GM19372 (cell line): Measurements from ENCODE around the gene MRM3.
"Not testable (repeated sequence)": the region's sequence is repeated elsewhere in the genome, so short reads cannot be mapped to it uniquely, and the experiment has no call there.

Experiments used
- ATAC-seq: cut with Tn5 transposase; IDR thresholded peaks from one replicate; pipeline ENCODE4 v1.9.1; 2021; ENCODE audit warnings: mild to moderate bottlenecking, low read depth, moderate library complexity; ENCODE audit not compliant: unreplicated experiment

The MRM3 gene

DNA sequence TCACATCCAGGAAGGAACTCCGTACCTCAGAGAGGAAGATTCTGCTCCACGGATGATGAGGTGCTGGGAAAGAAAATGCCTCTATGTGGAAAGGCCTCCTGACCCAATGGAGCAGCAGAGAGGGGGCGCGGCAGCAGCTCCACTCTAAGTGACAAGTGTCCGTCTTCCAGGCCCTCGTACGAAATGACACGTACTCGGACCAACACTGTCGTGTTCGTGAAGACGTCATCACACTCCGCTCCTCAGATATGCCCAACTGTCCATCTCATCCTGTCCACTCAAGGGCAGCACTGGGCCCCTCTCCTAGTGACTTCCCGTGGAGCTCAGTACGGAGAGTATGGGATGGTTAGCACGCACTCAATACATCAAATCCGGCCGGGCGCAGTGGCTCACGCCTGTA, 32.2 kb downstream of the MRM3 start:
- no peak for ATAC-seq

DNA sequence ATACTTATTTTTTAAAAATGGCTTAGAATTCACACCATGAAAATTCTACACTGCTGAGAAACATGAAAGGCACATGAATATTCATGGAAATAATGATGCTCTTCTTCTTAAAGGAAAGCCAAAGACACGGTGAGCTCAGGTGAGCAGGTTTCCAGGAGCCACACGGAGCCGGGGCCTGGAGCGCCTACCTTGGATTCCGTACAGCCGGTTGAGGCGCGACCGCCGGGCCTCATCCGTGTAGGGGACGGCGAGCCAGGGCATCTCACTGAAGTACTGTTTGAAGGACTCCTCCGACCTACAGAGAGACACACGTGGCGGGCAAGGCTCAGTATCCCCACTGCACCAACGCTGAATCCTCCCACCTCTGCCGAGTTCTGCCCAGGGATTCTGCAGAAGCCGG, 37.1 kb downstream of the MRM3 start:
- no peak for ATAC-seq

DNA sequence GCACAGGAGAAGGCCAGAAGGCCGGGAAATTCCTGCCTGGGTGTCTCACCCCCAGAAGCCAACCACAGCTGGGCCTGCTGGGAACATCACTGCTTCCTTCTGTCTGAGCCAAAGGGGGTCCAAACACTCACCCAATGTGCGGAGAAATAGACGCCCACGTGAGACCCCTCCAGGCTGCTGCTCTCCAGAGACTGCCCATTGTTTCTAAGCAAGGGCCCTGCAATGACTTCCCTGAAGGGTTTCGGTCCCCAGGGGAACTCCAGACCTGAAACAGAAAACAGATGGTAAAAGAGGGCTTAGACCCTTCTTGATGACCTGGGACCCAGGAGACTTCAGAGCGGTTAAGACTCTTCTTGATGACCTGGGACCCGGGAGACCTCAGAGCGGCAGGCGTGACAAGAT, 41.3 kb downstream of the MRM3 start:
- ATAC-seq: no peak

DNA sequence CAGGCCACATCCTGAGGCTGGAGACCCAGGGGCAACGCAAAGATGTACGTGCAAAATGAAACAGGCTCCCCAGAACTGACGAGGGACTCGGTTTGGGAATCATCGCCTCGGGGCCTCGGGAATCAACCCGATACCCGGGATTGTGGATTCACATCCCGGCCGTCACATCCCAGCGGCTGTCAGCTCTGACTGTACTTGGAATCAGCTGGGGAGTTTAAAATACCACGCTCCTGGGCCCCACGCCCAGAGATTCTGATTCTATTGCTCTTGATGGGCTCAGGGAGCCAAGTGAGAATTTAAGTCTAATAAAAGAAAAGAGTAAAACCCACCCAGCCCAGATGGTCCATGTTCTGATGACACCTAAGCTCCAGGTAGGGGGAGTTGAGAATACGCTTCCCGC, 42.2 kb downstream of the MRM3 start:
- no peak for ATAC-seq

DNA sequence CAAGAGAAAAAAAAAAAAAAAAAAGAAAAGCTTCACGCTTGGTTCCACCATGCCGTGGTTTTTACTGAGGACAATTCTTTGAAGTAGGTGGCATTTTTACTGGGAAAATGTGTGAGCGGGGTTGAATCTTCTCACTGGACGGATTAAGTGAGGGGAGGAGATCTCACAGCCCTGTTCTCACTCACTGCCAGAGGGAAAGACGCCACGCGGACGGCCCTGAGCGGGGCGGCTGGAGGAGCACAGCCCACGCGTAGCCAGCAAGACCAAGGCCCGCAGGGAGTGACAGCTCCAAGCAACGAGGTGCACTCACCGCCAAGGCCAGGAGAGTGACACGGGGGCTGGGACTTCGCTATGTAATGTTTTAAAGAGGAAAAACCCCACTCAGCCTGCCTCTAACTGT, 43.1 kb downstream of the MRM3 start:
- ATAC-seq: no peak

DNA sequence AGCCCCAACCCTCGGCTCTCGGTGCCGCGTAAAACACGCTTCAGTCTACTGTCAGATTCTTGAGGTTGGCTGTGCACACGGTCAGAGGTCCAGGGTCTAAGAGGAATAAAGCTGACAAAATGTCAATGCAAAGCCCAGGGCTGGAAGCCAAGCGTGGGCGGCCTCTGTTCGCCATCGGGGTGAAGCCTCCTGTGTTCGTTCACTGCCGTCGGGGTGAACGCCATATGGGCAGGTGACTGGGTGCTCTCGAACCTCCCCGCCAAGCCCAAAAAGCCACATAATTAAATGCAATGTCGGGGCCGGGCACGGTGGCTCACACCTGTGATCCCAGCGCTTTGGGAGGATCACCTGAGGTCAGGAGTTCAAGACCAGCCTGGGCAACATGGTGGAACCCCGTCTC, 44.6 kb downstream of the MRM3 start:
- no peak for ATAC-seq

DNA sequence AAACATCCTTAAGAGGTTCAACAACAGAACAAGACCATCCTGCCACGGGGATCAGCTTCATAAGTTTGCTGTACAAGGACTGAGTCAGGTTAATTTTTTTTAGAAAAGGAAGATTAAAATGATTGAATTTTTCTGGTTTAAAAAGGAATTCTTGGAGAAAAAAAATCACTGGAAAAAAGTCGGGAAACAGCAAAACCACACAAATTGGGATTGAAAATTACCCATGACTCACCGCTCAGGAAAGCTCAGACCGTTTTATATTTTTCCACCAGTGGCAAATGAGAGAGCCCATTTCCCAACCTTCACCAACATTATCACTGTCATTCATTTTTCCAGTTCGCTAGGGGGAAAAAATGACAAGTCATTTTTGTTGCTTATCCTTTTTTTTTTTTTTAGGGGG, 46.6 kb downstream of the MRM3 start:
- ATAC-seq: no peak

DNA sequence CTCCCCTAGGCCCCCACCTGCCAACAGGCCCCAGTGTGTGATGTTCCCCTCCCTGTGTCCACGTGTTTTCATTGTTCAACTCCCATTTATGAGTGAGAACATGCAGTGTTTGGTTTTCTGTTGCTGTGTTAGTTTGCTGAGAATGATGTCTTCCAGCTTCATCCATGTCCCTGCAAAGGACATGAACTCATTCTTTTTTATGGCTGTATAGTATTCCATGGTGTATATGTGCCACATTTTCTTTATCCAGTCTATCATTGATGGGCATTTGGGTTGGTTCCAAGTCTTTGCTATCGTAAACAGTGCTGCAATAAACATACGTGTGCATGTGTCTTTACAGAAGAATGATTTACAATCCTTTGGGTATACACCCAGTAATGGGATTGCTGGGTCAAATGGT, 47.5 kb downstream of the MRM3 start:
- ATAC-seq: not testable (repeated sequence)

DNA sequence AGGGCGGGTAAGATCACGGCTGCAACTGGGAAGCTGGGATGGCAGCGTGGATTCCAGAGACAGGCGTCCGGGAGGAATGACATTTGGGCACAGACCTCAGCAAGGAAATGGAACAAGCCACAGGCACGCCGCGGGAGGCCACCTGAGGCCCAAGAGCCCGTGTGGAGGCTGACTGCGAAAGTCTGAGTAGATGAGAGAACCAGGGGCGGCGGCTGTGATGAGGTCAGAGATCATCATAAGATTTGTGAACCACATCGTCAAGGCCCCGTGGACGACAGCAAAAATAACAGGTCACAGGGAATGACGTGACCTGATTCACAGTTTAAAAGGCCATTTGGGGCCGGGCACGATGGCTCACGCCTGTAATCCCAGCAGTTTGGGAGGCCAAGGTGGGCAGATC, 48.2 kb downstream of the MRM3 start:
- no peak for ATAC-seq

DNA sequence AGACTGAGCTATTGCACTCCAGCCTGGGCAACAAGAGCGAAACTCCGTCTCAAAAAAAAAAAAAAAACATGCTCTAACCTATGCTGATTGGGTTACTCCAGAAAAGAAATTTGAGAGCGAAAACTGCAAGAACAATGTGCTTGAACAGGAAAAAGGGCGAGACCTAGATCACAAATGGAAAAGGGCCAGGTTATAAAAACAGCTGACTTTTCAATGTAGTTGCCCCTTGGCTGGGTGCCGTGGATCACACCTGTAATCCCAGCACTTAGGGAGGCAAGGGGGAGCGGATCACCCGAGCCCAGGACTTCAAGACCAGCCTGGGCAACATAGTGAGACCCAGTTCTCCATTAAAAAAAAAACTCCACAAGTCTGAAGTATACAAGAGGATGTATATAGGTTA, 48.8 kb downstream of the MRM3 start:
- ATAC-seq: no peak

DNA sequence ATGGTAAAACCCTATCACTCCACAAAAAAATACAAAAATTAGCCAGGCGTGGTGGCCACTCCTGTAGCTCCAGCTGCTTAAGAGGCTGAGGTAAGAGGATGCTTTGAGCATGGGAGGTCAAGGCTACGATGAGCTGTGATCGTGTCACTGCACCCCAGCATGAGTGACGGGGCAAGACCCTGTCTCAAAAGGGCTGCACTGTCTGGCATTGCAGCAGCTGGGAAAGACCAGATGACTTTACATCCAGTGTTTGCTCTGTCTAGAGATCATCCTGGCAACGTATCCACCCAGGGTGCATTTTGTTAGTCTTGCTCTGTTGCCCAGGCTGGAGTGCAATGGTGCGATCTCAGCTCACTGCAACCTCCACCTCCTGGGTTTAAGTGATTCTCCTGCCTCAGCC, 52.0 kb downstream of the MRM3 start:
- no peak for ATAC-seq

DNA sequence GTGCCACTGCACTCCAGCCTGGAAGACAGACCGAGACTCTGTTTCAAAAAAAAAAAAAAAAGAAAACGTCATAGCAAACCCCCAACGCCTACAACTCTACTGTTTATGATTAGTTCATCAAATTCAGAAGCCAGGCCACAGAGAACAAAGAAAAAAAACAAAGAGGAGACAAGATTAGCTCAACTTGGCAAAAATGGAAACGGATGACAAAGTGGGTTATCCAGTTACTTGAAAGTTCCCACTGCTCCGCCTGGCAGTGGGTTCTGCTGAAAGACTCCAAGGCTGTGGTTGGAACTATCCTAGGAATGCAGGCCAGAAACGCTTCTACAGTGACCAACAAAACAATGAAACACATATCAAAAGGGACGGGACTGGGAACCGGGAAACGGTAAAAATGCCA, 53.1 kb downstream of the MRM3 start:
- ATAC-seq: no peak

DNA sequence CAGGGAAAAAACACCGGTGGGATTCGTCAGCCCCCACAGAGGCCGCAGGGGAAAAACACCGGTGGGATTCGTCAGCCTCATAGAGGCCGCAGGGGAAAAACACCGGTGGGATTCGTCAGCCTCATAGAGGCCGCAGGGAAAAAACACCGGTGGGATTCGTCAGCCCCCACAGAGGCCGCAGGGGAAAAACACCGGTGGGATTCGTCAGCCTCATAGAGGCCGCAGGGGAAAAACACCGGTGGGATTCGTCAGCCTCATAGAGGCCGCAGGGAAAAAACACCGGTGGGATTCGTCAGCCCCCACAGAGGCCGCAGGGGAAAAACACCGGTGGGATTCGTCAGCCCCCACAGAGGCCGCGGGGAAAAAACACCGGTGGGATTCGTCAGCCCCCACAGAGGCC, 53.6 kb downstream of the MRM3 start:
- ATAC-seq: not testable (repeated sequence)

DNA sequence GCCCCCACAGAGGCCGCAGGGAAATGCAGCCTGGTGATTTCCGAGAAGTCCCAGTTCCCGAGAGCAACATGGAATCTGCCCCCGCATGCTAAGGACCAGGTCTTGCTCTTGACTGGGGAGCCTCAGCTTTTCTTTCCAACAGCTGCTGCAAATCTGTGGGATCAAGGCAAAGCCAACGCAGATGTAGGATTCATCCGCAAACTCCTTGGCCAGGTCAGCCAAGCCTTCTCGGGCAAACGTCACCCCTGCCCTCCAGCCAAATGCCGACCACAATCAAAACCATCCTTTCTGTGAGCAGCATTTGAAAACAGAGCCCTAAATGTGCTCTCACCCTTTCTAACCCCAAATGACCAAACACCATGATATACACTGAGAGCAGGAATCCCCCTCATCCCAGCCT, 54.0 kb downstream of the MRM3 start:
- ATAC-seq: no peak

DNA sequence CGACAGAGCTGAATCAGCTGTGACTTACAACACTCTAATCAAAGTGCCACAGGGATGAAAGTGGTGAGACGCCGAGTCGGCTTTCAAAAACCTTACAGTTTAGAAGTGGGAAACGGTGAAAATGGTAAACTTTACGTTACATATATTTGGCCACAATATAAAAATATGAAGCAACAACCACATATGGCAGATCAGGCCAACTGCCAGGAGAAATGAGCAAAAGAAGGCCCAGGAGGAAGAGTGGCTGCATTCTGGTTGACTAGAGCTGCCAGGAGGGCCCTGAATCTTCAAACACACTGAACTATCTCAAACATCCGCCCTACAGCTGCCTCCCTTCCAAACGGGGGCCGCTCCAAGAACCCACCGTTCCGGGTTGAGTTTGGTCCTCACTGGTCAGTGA, 56.3 kb downstream of the MRM3 start:
- ATAC-seq: no peak

DNA sequence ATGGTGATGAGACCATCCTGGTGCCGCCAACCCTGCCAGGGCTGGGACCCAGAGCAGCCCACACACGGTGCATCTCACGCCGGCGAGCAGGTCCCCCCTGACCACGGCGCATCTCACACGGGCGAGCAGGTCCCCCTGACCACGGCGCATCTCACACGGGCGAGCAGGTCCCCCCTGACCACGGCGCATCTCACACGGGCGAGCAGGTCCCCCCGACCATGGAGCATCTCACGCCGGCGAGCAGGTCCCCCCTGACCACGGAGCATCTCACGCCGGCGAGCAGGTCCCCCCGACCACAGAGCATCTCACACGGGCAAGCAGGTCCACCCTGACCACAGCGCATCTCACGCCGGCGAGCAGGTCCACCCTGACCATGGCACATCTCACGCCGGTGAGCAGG, 59.2 kb downstream of the MRM3 start:
- no peak for ATAC-seq
